ENCODE results near the gene ST6GALNAC6.
"Not testable (repeated sequence)": the region's sequence is repeated elsewhere in the genome, so short reads cannot be mapped to it uniquely, and the experiment has no call there.

Gene ST6GALNAC6

DNA sequence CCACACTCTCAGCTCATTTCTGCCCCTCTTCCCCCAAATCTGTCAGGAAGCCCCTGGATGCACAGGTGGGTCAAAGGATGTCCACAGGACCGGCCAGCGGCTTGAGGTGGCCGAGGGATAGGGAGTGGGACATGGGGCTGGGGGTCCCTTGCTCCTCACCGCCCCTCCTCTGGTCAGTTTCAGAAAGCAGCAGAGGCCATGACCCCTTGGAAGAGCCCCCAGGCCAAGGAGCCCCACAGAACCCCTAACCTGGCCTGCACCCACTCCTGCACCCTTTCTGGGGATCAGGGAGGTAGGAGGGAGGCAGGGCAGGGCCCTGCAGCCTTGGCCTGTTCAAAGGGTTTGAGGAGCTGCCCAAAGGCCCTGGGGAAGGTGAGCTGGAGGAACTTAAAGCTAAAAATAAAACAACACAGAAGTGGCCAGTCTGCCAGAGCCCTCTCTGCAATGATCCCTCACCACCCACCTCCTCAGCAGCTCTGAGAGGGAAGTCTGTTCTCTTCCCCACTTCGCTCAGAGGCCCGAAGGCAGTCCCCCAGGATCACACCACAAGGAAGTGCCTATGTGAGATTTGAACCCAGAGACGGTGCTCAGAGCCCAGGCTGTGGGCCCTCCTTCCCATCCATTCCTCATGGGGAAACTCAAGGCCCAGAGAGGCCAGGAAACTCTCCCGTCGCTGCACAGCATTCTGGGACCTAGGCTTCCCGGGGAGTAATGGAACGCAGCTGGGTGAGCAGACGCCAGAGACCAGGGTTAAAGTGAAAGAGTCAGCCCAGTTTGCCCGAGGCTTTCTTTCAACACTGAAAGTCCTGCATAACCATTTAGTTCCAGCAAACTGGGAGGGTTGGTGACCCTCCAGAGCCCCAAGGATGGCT, 45.9 kb downstream of the ST6GALNAC6 start:
- DNase-seq: no peak

DNA sequence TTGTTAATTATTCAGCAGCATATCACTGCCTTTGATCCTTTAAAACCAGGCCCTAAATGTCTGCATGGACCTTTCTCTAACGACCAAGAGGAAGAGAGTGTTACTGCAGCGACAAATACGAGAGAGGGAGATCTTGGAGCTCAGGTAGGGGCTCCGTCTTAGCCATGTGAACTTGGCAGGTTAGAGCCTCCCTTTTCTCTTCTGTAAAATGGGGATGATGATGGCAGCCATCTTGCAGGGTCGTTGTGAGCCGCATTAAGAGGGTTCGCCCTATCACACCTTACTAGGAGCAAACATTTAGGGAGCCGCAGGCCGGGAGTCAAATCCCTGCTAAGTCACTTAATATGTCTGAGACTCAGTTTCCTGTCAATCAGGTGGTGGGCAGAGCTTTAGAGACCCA, 46.6 kb downstream of the ST6GALNAC6 start:
- no peak for DNase-seq

DNA sequence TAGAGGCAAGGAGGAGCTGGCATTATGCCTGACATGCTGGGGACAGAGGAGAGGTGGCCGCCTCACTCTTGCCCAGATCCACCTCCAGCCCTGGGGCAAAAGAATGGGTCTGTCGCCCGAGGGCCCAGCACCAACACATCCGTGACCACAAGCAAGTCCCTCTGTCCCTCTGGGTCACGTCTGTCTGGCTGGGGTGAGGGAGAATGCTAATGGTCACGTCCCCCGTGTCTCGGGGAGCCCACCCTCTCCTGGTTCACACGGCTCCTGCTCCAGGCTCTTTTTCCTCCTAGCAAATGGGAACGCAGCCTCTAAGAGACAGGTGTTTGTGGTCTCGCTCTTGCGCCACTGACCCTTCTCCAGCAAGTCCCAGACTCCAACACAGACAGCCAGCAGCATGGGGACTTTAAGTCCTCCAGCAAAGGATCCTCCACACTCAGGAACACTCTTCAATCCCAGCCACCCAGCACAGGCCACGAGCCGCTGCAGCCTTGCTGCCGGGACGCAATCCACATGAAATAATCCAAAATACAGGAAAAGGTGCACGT, 49.0 kb downstream of the ST6GALNAC6 start:
- DNase-seq: no peak

DNA sequence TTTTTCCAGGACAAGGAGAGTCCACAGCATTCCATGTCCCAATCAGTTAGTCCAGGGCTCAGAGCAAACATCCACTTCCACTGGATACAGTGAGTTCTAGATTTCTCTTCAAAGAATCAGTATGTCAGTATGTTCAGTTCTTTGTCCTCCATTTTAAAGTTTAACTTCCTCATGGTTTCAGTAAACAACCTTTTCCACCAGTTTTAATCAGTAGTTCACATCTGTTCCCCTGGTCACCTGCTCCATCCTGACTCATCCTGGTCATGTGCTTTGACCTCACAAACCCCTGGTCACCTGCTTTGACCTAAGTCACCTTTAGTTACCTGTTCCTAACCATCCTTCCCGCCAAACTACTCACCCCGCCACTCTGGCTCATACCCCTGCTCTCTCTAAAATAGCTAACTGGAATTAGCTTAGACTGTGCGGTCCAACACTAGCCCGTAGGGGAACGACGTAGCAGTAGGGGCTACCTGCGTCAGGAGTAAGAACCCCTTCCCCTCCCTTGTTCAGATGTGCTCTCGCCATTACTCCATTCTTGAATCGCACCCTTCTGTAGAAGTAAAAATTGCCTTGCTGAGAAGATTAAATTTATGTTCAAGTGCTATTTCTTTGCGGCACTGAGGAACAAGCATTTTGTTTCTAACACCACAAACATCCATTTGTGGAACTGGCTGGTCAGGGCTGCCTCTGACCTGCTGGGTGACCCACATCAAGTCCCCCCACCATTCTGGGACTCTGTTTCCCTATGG, 50.5 kb downstream of the ST6GALNAC6 start:
- DNase-seq: no peak

DNA sequence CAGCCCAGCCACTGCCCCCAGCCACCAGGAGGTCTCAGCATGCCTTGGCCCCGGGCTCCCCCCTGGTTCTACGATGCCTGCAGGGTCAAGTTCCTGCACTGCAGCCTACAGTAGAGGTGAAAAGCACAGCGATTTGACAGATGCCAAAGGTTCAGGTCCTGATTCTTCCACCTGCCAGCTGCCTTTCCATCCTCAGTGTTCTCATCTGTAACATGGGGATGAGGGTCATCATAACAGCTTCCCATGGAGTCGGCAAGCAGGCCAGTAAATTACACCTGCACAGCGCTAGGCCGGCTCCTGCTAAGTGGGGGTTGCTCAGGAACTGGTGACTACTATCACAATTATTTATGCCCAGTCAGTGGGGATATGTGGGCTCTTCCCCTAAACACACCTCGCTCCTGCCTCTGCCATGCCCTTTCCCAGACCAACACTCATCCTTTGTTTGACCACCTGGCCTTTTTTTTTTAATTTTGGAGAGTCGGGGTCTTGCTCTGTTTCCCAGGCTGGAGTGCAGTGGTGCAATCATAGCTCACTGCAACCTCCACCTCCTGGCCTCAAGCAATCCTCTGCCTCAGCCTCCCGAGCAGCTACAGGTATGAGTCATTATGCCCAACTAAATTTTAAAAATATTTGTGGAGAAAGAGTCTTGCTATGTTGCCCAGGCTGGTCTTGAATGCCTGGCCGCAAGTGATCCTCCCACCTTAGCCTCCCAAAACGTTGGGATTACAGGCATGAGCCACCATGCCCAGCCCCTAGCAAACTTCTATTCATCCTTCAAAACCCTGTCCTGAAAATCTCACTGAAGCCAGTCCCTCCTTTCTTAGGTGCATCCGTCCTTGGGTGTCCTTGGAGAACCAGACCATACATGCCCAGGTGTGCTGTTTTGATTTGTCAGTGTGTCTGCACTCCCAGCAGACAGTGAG, 51.3 kb downstream of the ST6GALNAC6 start:
- no peak for DNase-seq

DNA sequence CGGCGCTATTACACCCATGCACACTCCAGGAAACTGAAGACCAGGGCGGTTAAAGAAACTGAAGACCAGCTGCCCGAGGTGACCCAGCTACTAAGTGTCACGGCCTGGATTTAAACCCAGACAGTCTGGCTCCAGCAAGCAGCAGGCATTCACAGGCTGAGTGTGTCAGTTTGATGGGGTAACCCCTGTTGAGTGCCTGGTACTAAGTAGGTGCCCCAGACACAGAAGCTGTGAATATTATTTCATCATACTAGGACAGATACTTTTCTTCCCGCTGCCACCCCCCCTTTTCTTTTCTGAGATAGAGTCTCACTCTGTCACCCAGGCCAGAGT, 52.3 kb downstream of the ST6GALNAC6 start:
- no peak for DNase-seq

DNA sequence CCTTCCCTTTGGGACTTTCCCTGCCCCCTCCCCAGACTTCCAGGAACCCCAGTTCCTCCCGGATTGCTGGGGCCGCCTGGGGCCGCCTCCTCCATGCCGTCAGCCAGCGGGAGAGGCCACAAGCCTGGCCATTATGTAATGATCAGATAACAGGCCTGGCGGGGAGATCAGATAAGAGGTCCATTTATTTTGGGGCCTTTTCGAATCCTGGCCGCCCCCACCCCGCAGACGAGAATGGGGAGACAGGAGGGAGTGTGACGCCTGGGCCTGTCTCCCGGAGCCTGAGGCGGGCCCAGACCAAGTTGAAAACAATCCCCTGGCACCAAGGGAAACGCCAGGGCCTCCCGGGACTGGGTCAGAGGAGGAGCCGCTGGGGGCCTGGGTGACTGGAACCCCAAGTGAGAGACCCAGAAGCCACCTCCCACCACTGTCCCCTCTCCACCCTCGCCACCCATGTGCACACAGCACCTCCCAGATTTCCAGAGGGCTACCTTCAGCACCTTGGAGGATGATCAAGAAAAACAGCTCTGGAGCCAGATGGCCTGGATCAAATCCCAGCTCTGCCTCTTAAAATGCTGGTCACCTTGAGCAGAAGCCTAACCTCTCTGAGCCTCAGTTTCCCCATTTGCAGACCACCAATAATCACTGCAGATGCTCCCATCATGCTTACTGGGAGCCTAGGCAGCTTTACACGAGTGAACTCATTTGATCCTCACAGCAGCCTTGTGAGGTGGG, 52.8 kb downstream of the ST6GALNAC6 start:
- no peak for DNase-seq

DNA sequence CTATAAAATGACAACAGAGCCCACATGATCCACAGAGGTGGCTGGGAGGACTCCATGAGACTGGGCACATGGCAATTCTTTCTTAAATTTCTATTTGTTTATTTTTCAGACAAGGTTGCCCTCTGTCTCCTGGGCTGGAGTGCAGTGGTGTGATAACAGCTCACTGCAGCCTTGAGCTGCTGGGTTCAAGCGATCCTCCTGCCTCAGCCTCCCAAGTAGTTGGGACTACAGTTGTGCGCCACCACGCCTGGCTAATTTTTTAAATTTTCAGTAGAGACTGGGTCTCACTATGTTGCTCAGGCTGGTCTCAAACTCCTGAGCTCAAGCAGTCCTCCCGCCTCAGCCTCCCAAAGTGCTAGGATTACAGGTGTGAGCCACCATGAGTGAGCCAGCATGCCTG, 53.8 kb downstream of the ST6GALNAC6 start:
- DNase-seq: not testable (repeated sequence)

DNA sequence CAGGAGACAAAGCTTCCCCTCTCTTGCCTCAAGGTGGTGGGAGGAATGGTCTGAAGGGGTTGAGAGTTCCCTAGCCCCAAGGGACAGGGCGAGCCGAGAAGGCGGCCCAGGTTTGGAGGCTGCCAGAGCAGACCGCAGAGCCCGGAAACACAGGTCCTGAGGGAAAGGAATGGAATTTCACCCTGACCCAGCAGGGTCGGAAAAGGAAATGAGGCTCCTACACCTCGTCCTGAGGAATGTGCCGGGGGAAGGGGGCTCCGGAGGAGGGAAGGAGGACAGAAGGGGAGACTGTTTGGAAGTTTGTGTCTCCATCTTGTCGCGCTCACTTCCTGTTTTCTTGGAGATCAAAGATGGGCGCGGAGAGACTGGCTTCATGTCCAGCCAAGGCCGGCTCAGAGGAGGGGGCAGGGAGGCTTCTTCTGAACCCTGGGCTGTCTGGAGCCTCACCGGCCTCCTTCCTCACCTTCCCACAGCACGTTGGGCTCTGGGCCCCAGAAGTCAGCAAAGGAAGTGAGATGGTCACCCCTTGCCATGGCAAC, 54.5 kb downstream of the ST6GALNAC6 start:
- DNase-seq: no peak

DNA sequence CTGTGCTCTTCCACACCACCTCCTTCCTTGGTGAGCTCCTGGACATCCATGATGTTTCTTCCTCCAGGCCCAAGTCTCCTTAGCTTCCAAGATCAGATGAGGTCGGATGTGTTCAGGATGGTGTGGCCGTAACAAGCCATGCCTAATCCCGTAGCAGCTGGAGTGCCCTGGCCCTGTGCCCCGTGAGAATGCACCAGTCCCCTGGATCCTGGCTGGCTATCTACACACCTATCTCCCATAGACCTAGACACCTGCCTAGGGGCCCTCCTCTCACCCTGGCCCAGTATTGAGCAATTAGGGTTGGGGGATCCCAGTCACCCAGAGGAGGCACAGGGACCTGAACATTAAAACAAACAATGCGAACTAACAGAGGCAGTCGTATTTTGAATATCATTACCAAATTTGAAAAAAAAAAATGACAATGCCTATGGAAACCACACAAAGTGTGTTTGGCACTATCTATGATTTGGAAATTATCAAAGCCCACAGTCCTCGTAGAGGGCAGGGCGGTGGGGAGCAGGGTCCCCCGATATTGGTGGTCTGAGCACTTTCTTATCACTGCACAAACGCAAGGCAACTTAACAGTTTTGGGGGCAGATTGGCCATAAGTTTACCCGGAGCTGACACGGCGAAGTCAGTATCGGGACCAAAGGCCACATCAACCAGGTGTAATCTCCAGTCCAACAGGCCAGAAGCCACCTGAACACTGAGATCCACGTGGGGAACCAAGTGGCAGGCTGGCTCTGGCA, 58.1 kb downstream of the ST6GALNAC6 start:
- no peak for DNase-seq

DNA sequence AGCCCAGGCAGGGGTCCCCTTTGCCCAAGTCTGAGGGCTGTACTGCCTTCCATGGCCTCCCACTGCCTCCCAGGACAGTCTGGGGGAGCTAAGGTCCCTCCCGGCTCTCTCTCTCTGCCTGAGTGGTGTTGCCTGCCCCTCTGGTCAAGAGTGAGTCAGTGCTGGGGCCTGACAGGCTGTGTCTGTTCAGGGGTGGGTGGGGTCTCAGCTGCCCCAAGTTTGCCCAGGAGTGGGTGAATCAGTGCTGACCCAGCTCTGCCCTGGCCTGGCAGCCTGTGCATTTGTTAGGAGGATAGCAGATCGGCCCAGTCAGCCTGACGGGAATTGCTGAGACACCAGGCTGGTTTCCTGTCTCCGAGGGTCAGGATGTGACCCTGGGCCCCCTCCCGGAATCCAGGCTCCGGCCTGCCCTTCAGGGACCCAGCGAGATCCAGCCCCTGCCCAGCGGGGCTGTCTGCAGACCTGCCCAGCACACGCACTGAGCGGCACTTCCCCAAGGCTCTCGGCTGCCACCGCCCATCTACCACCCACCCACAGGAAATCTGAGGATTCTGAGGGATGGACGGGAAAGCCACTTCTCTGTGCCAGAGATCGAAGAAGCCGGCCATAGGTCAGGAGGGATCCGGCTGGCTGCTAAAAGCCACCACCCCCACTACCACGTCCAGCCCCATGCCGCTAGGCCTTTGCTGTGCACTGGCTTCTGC, 60.9 kb downstream of the ST6GALNAC6 start:
- peak in 1 of 2 donors; percentile 35 for DNase-seq

DNA sequence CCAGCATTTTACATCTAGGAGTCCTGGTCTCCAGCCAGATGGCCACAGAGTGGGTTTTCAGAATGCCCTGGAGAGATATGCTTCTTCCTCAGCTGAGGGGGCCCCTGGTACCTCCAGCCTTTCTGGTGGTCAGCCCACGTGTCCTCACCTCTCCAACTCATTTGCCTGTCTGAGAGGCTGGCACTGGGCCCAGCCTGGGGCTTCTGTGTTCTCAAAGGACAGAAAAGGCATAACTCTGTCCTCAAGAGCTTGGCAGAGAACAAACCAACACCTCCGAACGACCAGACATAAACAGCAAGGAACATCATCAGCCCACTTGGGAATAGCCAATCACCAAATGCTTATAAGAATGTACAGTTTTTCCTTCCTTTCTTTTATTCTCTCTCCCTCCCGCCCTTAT, 62.1 kb downstream of the ST6GALNAC6 start:
- DNase-seq: no peak

DNA sequence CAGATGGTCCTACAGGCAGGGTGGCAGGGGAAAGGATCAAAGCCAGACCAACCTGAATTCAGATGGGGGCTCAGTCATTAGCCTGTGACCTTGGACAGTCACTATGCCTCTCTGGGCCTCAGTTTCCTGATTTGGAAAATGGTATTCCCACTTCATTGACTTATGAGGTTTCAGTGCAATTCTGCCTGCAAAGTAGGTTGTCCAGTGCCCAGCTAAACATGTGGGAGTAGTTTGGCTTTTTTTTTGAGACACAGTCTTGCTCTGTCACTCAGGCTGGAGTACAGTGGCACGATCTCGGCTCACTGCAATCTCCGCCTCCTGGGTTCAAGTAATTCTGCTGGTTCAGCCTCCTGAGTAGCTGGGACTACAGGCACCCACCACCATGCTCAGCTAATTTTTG, 62.8 kb downstream of the ST6GALNAC6 start:
- not testable (repeated sequence) for DNase-seq

DNA sequence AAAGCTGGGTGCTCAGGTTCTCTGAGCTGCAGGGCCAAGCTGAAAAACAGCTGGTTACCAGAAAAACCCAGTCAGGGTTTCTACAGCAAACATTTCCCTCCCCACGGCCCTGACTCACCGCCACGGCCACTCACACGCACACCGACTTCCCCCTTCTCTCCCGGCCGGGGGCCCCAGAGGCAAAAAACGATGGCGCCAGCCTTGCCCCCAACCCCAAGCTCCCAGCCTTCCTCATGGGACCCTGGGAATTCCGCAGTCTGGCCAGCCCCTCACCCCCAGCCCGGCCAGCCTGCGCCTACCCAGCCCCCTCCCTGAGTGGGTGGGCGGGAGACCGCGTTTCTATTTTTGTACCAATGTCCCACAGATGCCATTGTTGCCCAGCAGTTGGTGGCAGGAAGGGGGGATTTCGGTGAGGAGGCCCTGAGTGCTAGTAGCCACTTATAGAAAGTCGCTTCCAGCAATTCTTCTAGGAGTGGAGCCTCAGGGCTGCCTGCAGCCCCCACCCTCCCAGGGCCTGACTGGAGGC, 63.3 kb downstream of the ST6GALNAC6 start:
- DNase-seq: peak; percentile 71 to 92

All from bone marrow (tissue), 2 donors.